Kidney glomerular epithelial cell (primary cell): ENCODE results near the gene HSP90AB1.
A peak's percentile ranks its signal among the peaks of the same experiment; 100 is the strongest.
"Not testable (repeated sequence)": the region's sequence is repeated elsewhere in the genome, so short reads cannot be mapped to it uniquely, and the experiment has no call there.

Experiments
- DNase-seq: peaks from one replicate; lab custom pipeline; 2025; lab: John Stamatoyannopoulos, UW

Gene HSP90AB1

GRCh38 chr6:44222486-44223318 is 24.2 kb upstream of the HSP90AB1 start:
- DNase-seq: no peak

DNA sequence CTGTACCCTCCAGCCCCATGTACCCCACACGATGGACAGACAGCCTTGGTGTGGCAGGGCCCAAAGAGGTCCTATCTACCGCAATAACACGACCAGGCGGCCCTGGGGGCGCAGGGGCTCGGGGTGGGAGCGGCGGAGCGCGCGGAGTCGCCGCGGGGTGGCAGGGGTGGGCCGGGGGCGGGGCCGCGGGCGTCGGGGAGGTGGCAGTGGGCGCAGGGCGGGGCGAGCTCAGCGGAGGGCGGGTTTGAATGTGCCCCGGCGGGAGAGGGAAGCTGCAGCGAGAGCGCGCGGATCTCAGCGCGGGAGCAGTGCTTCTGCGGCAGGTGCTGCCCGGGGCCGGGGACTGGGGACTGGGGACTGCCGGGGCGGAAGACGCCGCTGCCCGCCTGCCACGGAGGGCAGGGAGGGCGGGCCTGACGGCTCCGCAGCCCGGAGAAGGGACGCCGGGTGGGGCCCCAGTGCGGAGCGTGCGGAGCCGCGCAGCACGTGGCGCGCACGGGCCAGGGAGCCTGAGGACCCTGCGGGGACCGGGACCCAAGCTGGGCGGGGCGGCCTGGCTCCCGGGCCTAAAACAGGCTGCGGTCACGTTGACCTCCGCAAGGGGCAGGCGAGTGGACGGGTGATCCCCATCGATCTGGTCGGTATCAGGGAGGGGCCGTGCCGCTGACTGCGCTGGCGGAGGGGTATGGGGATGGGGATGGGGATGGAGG is 23.4 kb upstream of the HSP90AB1 start, which contains the start of gene SLC29A1:
Gene SLC29A1 (plus strand): TSS at position 277 of the 710 bp plus-strand sequence. CDS start 3,719 bp downstream, outside the sequence.
- DNase-seq: peak; percentile 49

- no peak for DNase-seq
Measured at GRCh38 chr6:44224029-44224964, 22.6 kb upstream of the HSP90AB1 start.

GRCh38 chr6:44224965-44225305 is 22.0 kb upstream of the HSP90AB1 start:
- no peak for DNase-seq

DNA sequence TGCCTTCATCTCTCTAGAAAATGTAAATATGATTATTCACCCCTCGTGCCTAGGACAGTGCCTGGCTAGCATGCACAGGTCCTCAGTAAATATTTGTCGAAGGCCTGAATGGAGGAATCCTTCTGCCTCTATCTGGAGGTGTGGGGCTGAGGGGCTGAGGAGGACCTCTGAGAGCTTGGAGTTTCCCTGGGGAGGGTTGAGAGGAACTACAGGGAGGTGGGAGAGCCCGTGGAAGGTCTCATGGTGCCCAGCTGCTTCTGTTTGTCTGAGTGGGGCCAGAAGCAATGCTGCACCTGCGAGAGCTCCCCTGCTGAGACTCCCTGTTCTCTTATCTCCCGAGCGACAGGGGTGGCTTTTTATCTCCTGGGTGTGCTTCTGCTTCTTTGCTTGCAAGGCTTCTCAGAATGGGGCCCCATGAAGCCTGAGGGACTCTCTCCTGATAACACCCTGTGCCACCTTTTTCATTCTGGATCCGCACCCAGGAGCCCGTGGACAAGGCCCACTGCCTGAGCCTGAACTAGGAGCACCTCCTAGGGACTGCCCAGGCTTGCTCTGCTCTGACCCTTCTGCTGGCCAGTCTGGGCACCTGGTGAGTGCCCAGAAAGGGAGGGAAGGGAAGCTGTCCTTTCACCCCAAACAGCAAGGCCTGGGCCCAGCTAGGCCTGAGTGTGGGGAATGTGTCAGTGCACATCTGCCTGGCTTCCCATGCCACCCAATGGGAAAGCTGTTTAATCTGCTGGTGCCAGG is 21.1 kb upstream of the HSP90AB1 start:
- DNase-seq: no peak

DNA sequence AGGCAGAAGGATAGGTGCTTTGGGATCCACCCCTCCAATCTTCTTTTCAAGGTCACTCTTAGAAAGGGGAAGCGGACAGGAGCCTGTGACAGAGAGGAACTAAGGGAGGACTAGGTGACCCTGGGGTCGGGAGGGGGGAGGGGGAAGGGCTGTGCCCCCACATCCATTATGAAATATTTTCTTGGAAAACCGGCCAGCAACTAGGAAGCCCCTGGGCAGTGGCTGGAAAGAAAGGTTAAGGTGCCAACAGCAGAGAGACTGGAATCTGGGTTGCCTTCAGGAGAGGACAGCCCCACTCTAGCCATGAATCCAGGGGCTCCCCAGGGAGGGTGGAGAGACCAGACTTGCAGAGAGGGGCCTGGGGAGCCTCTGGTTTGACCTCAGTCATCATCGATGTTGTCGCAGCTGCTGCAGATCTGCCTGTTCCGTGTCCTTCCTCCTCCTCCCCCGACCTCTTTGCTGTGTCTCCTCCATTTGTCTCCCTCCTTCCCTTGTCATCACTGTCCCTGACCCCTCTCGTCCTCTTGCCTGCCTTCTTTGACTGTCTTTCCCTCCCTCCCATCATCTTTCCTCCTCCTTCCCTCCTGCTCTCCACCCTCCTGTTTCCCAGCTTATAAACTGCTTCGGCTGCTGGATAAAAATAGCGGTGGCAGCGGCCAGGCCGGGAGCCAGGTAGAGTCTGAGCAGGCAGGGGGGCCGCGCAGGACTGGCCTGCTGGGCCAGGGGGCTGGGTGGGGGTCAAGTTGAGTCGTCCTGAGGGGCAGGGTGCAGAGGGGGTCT is 20.3 kb upstream of the HSP90AB1 start:
- DNase-seq: no peak

DNA sequence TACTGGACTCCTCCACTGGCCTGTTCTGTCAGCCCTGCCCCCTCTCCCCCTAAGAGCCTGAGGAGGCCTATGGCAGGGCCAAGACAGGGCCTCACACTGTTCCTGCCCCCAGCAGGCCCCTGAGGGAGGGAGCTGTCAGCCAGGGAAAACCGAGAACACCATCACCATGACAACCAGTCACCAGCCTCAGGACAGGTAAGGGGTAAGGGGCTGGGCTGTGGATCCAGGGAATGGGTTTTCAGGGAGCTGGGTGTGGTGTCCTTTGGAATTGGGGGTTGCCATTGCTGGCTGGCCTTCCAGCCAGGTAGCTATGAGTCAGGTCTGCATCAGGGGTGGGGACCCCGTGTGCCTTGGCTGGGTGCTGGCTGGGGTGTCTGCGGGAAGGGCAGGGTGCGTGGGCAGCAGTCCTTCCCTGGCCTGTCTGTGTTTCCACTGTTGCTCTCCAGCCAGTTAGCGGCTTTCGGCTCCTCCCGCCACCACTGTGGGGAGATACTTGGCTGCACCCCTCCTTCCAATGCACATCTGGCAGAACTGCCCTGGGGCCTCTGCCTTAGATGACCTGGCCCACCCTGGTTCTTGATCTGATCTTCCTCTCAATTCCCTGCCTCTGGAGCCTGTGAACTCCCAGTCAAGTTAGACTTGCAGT is 19.6 kb upstream of the HSP90AB1 start:
- DNase-seq: no peak

- no peak for DNase-seq
Measured at GRCh38 chr6:44228031-44228430, 18.9 kb upstream of the HSP90AB1 start.

DNA sequence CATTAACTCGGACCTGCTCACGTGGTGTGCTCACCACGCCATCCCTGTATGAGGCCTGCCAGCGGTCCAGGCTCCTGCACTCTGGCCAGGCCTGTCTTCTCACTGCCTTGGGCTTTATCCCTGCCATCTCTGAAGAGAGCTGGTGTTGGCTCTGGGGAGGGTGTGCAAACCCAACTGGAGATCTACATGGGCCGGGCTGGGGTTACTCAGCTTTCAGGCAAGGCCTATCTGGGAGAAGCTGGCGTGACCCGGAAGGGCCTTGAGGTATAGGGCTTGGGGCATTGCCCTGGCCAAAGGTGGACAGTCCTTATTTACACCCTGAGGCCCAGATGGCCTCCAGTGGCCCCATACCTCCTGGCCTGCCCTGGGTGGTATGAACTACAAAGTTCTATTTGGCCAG is 18.5 kb upstream of the HSP90AB1 start:
- no peak for DNase-seq

GRCh38 chr6:44228836-44229235 is 18.1 kb upstream of the HSP90AB1 start:
- DNase-seq: no peak

DNA sequence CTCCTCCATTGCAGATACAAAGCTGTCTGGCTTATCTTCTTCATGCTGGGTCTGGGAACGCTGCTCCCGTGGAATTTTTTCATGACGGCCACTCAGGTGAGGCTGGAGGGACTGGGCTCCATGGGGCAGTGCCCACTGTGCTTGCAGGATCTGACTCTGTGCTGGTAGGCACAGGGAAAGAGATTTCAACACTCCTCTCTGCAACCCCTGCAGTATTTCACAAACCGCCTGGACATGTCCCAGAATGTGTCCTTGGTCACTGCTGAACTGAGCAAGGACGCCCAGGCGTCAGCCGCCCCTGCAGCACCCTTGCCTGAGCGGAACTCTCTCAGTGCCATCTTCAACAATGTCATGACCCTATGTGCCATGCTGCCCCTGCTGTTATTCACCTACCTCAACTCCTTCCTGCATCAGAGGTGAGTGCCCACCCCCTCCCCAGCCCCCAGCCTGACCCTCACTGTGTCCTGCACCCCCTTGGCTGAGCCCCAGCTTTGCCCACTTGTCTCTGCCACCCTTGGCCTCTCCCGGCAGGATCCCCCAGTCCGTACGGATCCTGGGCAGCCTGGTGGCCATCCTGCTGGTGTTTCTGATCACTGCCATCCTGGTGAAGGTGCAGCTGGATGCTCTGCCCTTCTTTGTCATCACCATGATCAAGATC is 17.4 kb upstream of the HSP90AB1 start:
- DNase-seq: no peak

DNA sequence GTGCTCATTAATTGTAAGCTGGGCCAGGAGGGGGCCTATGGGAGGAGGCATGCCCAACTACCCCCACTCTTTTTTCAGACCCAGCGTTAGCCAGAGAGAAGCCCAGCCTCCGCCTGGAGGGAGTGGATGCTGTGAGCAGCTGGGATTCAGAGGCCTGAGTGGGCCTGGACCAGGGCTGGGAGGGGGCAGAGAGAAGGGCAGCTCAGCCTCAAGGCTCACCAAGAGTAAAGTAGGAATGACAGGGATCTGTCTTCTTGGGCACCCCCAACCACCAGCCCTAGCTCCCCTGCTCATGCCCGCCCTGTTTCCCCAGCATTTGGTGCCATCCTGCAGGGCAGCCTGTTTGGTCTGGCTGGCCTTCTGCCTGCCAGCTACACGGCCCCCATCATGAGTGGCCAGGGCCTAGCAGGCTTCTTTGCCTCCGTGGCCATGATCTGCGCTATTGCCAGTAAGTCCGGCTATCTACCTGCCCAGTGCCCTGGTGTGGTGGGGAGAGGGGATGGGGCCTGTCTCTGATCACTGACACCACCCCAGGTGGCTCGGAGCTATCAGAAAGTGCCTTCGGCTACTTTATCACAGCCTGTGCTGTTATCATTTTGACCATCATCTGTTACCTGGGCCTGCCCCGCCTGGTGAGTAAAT is 16.7 kb upstream of the HSP90AB1 start:
- DNase-seq: no peak

GRCh38 chr6:44231426-44231825 is 15.5 kb upstream of the HSP90AB1 start:
- DNase-seq: not testable (repeated sequence)

- DNase-seq: no peak
Measured at GRCh38 chr6:44232676-44233566, 14.0 kb upstream of the HSP90AB1 start.

- no peak for DNase-seq
Measured at GRCh38 chr6:44233567-44234100, 13.3 kb upstream of the HSP90AB1 start.

DNA sequence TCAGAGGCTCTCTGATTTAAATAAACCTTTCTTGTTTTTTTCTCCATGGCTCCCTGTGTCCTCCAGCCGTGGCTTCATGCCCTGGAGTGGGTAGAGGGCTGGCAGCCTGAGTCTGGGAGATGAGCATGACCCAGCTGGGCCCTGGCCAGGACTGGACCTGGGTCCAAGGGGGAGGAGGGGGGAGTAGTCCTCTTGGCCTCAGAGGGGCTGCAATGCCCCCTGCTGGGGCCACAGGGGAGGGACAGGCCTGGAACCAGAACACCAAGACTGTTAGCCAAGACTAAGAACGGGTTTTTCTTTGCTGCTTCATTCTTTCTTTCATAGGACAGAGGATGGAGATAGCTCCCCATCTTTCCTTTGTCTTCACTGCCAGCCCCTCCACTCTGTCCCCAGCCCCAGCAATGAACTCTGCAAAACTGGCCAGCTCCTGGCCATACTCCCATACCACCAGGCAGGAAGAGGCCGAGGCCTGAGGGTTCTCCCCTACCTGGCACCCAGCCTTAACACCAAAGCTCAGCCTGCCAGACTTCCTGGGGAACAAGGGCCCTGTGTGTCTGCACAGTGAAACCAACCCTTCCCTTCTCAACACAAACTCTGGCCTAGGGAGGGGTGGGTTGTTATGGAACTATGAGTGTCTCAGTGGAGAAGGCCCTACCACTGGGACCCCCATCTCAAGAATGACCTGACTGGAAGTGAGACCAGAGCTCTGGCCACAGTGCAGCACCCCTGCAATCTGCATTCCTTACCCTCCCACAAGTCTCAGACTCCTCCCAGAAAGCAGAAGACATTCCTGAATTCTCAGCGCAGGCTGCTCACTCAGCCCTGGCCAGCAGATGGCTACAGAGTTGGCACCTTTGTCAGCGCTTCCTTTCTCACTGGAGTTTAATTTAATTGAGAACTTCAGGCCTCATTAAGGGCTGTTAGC is 12.5 kb upstream of the HSP90AB1 start:
- peak; percentile 86 for DNase-seq

DNA sequence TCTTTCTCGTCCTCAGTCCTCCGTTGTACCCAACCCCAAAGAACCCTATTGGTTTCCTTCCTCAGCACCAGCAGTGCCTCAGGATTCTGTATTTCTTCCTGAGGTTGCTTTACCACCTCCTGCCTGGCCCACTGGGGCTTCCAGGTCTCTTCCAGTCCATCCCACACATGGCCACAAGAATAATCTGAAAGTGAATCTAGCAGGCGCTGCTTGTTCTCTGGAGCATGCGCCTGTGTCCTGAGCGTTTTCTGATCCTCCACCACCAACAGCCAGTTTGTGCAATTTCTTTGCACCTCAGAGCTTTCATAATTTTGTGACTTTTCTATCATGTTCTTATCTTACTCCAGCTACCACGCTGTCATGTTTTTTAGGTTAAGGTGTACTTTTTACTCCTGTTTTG is 11.6 kb upstream of the HSP90AB1 start:
- no peak for DNase-seq
